ENCODE measurements around the gene COL6A5.
"Not testable (repeated sequence)": the region's sequence is repeated elsewhere in the genome, so short reads cannot be mapped to it uniquely, and the experiment has no call there.

- not testable (repeated sequence) for TF ChIP-seq CTCF (IDR thresholded peaks at IDR 0.05; ENCODE audit: low read length); EZH2 (IDR thresholded peaks at IDR 0.05; ENCODE audit: borderline replicate concordance, low read length)
Observed at GRCh38 chr3:130348258-130348657, 2.8 kb downstream of the COL6A5 start.

Measured in OCI-LY1 (cell line).